GM19351 (cell line): Measurements from ENCODE around the gene MAGI1.

Source experiments
- ATAC-seq: cut with Tn5 transposase; IDR thresholded peaks from one replicate; pipeline ENCODE4 v1.9.1; 2021; ENCODE audit warnings: mild to moderate bottlenecking, moderate library complexity; ENCODE audit not compliant: unreplicated experiment

MAGI1 gene

DNA sequence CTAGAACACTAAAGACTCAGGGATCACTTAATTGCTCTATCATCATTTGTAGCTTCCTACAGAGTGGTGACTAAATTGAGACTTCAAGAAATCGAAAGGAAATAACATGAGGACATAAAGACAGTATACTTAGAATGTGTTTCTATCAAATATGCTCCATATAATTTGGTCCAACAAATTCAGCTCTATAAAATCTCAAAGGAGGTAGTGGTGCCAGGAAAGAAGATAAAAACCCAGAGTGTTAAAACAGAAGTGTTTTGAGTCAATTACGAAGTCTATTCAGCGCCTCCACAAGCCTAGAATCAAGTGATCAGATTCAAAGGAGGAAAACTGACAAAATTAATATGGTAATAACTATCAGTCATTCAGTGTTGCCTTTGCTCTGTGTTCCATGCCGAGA lies 22.9 kb downstream of the MAGI1 start:
- ATAC-seq: no peak

DNA sequence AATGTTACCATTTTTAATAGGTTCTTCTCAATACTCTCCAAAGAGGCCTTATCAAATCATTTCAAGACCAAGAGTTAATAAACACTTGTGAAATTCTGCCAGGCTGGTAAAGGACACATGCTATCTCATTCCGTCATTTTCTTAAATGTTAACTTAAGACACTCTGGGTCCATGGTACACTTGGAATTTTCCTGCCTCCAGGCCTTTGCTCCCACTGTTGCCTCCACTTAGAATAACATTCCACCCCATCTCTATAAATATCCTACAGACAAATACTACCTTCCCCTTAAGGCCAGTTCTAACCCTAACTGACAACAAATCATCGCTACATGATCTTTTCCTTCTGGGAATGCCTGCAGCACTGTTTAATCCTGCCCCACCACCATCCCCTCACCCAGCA lies 24.1 kb downstream of the MAGI1 start:
- ATAC-seq: no peak

- no peak for ATAC-seq
Observed at GRCh38 chr3:66014056-66014455, 24.7 kb downstream of the MAGI1 start.

- ATAC-seq: no peak
Observed at GRCh38 chr3:66012711-66013110, 26.0 kb downstream of the MAGI1 start.

DNA sequence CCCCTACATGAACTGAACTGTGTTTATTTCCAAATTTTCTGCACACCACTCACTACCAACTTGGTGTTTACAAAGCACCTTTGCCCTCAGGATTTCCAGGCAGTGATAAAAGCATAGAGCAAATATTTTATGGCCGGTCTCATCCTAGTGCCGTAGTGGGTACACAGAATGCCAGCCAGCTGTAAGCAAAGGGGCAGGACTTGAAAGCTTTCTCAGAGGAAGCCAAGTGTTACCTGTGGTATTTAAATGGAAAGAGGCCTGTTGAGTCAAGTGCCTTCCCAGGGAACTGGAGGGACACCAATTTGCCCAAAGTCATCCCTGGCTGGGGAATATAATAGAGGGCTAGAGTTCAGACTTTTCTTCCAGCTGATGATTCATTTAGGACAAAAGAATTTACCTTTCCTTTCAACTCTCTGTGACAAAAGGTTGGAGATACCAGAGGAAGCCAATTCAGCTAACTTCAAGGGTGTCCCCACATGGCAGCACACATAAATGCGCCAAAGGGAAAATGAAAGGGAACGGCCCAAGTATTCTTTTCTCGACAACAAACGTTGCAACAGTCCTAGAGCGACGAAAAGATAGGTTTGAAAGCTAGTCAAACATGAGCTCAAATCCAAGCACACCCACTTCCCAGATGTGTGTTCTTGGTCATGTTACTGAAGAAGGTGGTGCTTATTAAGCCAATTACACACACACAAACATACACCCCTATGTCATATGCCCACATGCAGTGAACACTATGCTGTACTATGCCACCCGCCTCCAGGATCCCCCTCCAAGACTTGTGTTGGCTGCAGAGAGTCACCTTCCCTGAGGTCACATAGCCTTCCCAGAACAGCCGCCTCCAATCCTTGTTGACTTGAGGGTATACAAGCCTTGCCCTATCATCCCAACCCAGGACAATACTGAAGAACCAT lies 27.7 kb downstream of the MAGI1 start:
- ATAC-seq: no peak

DNA sequence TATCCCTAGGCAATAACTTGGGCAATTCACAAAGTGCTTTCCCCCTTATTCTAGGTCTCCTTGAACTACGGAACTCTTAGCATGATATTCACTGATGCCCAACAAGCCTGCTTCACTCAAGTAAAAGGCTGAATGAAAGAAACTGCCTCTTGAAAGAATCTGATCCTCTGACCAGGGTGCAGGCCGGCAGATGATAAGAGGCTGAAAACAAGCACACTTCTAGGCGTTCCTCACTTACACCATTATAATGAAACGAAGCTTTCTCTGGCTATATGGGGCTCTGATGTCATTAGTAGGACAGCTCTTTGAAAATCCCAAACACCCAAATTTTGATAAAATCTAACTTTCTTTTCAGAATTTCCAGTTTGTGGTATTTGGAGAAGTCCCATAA lies 28.4 kb downstream of the MAGI1 start:
- no peak for ATAC-seq

DNA sequence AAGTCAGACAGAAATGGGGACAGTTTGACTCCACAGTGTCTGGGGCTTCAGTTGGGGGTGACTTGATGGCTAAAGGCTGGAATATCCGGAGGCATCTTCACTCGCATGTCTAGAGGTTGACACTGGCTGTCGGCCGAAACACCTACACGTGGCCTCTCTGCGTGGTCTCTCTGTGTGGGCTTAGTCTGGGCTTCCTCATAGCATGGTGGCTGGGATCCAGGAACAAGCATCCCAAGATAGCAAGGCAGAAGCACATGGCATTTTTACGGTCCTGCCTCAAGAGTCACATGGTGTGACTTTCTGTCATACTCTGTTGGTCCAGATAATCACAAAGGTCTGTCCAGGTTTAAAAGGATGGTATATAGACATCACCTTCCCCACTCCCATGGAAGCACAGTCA lies 34.5 kb downstream of the MAGI1 start:
- no peak for ATAC-seq

GRCh38 chr3:66001626-66002025 lies 37.1 kb downstream of the MAGI1 start:
- no peak for ATAC-seq

DNA sequence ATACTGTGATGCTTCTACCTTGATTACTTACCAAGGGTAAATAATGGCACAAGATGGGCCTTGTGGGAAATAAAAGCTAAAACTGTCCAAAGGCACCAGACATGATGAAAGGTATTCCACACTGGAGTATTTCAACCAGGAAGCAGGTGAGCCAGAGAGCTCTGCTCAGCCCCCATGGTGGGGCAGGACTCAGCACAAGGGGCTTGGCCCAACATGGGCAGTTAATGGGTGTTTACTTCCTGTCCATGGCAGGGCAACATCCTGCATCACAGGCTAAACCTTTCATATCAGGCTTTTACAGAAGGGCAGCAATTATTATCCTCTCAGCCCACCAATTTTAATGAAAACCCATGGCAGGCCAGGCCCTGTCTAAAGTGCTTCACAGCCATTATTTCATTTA lies 38.2 kb downstream of the MAGI1 start:
- no peak for ATAC-seq

GRCh38 chr3:65999606-66000005 lies 39.1 kb downstream of the MAGI1 start:
- no peak for ATAC-seq

DNA sequence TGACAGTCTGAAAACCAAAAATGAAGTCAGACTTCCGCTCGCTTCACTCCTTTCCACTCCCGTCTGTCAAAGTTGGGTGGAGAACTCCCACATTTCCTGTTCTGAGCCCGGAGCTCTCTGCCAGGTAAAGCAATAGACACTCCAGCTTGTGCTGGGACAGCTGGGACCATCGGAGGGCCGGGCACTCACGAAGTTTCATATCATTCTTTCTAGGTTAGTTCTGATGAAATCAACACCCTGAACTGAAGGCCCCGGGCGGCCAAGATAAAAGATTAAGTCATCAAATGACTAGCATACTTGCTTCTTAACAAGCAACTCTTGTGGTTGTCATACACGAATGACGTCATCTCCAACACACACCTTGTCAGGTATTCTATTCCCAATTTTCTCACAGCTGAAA lies 42.1 kb downstream of the MAGI1 start:
- no peak for ATAC-seq

DNA sequence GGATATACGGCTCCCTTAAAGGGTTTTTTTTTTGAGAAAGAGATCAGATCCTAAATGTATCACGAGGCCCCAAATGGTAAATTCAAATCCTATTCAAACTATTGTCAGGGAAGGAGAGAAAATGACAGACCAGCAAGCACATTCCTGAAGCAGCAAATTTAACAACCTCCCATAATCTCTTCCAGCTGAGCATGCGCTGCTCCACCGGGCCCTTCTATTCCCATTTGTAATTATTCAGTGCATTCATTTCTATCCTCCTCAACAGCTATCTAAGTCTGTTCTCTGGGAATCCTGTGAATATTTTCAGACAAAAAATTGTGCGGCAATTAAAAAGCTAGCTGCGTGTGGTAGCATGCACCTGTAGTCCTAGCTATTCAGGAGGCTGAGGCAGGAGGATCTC lies 43.2 kb downstream of the MAGI1 start:
- no peak for ATAC-seq

DNA sequence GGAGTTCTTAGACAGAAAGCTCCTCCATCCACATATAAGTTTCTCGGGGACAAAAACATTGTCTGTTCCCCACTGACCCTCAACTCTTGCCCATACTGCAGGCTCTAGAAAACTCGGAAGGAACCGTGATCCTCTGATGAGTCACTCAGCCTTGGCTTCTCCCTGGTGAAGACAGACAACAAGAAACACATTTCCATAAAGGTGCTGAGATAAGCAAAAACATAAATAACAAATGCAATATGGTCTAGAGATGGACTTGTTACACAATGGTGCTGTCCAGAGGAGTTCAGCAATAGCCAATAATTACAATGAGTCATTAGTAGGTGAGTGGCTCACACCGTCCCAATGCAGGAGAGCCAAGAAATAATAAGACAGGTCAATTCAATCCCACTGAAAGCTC lies 43.7 kb downstream of the MAGI1 start:
- ATAC-seq: no peak

DNA sequence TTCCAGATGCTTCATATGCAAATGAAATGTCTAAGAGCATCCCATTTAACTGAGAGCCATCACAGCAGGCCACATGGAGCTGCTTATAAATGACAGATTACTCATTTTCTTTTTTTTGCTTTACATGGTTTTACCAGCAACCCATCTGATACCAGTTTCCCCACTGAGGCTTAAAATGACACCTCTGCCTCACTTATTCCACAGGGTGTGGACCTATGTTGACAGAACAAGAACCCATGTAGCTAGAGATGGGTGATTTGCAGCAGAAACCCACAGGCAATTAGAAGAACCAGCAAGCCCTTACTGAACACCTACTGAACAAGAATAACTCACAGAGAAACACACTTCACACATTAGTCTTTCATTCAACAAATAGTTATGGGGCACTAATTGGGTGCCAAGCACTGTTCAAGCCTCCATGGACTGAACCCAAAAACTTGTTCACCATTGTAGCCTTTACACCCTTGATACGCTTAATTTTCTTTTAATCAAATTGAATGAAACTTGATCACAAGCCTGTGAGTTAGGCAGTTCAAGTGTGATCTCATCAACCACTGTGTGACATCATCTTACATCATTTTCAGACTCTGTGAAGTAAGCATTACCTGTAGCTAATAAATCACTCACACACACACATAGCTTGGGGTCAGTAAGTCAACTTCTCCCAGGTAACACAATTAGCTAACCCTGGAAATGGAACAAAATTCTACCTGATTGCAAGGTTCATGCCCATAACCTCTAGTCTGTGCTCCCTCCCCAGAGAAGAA lies 45.4 kb downstream of the MAGI1 start:
- no peak for ATAC-seq

- ATAC-seq: no peak
Observed at GRCh38 chr3:65992106-65992505, 46.6 kb downstream of the MAGI1 start.

DNA sequence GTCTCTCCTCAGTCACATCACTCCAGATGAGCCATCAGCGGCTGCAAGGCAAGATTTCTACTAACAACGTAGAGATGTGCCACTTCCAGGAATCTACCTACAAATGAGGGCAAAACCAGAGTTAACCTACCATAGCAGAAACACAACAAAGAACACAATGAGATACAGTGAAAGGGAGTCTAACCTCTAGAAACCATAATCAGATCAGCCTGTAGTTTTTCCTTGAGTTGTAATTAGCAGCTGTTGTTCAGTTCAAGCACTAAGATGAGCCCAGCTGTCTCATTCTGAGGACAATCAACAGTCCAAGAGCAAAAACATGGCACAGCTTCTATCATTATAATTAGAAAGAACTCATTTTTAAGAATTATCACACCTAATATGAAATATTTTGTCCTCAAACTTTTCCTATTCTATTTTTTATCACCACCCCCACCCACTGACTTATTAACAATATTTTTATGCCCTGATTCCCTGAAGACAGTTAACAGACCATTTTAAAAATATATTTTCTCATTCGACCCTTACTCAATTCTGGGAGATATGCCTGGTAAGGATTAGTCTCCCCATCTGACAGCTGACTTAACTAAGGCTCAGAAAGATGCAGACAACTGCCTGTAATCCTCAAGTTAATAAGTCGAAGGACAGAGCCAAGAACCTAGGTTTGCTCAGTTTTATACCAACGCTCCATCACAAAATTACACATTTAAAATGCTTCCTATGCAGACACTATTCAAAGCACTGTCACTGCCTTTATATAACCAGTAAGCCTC lies 50.1 kb downstream of the MAGI1 start:
- ATAC-seq: no peak

GRCh38 chr3:65986285-65986684 lies 52.4 kb downstream of the MAGI1 start:
- ATAC-seq: no peak

GRCh38 chr3:65984975-65985374 lies 53.7 kb downstream of the MAGI1 start:
- no peak for ATAC-seq

DNA sequence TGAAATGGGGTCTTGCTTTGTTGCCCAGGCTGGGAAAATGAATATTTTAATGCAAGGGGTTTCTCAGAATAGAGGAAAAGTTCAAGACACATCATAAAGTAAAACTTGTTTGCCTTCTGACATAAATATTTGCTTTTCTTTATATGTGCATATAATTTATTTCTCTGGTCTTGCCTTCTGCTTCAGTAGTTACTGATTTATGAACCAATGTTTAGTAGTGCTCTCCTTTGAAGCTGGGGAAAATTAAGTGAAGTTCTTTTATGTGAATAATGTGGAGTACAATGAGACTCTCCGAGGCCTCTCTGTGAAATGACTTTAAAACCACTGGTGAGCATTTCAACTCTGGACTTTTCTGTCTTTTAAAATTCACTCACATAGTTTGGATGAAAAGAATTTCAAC lies 55.6 kb downstream of the MAGI1 start:
- no peak for ATAC-seq

DNA sequence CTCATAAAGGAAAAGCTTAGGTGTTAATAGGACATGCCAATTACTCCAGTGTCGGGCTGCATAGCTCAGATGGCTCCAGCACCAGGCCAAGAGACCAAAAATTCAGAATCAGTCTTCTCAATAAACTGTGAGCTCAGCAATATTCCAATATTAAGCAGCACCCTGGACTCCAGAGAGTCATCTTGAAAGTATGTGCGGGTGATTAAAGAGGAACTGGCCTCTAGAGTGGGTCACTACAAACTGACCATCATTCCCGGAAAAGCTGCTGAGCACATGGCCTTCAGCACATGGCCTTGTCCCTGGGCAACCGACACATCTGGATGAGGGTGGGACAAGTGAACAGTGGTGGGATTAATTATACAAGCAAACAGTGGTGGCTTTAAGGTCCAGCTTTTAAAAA lies 59.0 kb downstream of the MAGI1 start:
- ATAC-seq: no peak

- no peak for ATAC-seq
Observed at GRCh38 chr3:65979162-65979561, 59.6 kb downstream of the MAGI1 start.
